ENCODE results near the gene NFYC.

NFYC gene

DNA sequence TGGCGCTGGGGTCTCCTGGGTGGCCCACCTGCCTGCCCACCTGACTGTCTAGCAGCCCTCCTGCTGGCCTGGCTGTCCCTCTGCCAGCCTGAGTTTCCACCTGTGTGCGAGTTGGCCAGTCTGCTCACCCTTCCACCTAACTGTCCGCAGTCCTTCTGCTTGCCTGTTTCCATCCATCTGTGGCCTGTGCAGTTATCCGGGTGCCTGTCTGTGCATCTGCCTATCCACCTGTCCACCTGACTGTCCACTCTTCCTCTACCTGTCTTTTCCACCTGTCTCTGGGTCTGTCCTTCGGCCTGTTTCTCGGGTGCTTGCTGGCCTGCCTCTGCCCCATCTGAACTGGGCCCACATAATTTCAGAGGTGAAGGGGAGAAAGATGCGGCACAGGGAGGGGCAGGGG is 93.9 kb downstream of the NFYC start:
- H3K4me1 ChIP-seq (ENCODE audit: control insufficient read depth in 5 of 5, insufficient read depth in 5 of 5, low read length in 5 of 5) = peaks cover 2 to 41% (median 31%) of the 10 kb centered on the region in 5 donors
- no peak overlapping the region for H3K27ac ChIP-seq (ENCODE audit: low read depth, low read length)
- no peaks in the 10 kb centered on the region for H3K36me3 ChIP-seq (ENCODE audit: control insufficient read depth in 5 of 5, insufficient read depth in 5 of 5, low read length in 5 of 5)
- H3K4me3 ChIP-seq (ENCODE audit: low read depth in 1 of 5, low read length in 5 of 5) = no peak overlapping the region
- no peak overlapping the region for H3K9ac ChIP-seq (ENCODE audit: low read length in 5 of 5)
- peaks cover 0 to 15% (median 2%) of the 10 kb centered on the region in 5 donors for H3K27me3 ChIP-seq (ENCODE audit: control insufficient read depth in 5 of 5, insufficient read depth in 4 of 5, low read length in 5 of 5)
- H3K9me3 ChIP-seq (ENCODE audit: control insufficient read depth in 5 of 5, low read length in 5 of 5) = no peaks in the 10 kb centered on the region

DNA sequence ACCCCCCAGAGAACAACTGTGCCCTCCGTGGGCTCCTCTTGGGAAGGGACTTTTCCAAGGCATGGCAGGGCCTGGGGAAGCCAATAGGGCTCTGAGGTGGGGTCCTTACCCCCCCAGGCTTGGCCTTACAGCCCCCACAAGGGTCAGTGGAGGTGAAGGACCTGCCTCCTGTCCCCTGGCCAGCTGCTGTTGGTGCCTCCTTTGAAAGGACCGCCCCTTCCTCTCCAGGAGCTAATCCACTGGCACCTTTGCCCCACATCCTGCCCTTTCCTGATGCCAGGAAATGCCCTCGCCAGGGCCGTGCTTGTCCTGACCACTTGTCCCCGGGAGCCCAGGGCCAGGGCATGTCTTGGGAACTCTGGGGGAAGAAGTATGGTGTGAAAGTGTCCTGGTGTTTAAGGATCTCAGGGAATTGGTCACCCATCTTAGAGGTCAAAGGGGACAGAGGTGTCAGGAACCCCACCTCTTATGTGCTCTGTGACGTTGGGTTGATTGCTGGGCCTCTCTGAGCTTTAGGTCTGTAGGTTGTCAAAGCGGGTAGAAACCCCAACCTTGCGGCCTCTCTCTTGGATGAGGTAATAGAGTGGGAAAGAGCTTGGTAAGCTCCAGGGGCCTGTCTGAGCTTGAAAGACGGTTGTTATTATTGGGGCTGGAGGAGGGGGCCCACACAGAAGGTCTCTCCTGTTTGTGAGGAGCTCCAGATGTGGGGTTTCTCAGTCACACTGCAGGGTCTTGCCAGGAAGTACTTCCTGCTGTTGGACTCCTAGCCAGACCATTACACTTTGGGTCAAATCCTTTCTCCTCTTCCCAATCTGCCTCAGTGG is 94.9 kb downstream of the NFYC start:
- no peak overlapping the region for H3K4me3 ChIP-seq (ENCODE audit: low read depth in 1 of 5, low read length in 5 of 5)

DNA sequence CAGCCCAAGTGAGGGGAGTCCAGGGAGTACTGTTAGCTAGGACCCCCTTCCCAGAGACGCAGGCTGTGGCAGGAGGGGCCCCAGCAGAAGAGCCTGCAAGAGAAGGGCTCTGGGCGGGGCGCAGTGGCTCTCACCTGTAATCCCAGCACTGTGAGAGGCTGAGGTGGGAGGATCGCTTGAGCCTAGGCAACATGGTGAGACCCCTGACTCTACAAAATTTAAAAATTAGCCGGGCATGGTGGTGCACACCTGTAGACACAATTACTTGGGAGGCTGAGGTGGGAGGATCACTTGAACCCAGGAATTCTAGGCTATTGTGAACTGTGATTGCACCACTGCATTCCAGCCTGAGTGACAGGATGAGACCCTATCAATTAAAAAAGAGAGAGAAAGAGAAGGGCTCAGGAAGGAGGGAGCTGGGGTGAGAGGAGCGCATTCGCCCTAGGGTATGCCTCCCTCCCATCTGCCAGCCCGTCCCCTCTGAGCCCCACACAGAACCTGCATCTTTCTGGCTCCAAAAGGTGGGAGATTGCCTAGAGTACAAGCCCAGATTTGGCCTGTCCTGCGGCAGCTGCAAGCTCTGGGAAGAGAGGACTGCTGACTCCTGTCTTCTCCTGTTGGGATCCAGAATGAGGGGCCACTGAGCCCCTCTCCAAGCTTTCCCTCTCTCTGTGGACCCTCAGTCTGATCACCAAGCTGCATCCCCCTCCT is 95.6 kb downstream of the NFYC start:
- Histone ChIP-seq H3K4me1 (ENCODE audit: control insufficient read depth in 5 of 5, insufficient read depth in 5 of 5, low read length in 5 of 5) (peaks cover 2 to 38% (median 30%) of the 10 kb centered on the region in 5 donors), H3K27me3 (ENCODE audit: control insufficient read depth in 5 of 5, insufficient read depth in 4 of 5, low read length in 5 of 5) (peaks cover 0 to 13% (median 0%) of the 10 kb centered on the region in 5 donors), H3K4me3 (ENCODE audit: low read depth in 1 of 5, low read length in 5 of 5) (no peak overlapping the region), H3K36me3 (ENCODE audit: control insufficient read depth in 5 of 5, insufficient read depth in 5 of 5, low read length in 5 of 5) (no peaks in the 10 kb centered on the region), H3K27ac (ENCODE audit: low read depth, low read length) (no peak overlapping the region), H3K9ac (ENCODE audit: low read length in 5 of 5) (no peak overlapping the region), H3K9me3 (ENCODE audit: control insufficient read depth in 5 of 5, low read length in 5 of 5) (no peaks in the 10 kb centered on the region)

More for the DNA sequence above, 94.9 kb downstream of the NFYC start:
- H3K9me3 ChIP-seq (ENCODE audit: control insufficient read depth in 5 of 5, low read length in 5 of 5) = no peaks in the 10 kb centered on the region
- H3K4me1 ChIP-seq (ENCODE audit: control insufficient read depth in 5 of 5, insufficient read depth in 5 of 5, low read length in 5 of 5) = peaks cover 2 to 41% (median 31%) of the 10 kb centered on the region in 5 donors
- no peak overlapping the region for H3K9ac ChIP-seq (ENCODE audit: low read length in 5 of 5)
- peaks cover 0 to 15% (median 2%) of the 10 kb centered on the region in 5 donors for H3K27me3 ChIP-seq (ENCODE audit: control insufficient read depth in 5 of 5, insufficient read depth in 4 of 5, low read length in 5 of 5)
- no peaks in the 10 kb centered on the region for H3K36me3 ChIP-seq (ENCODE audit: control insufficient read depth in 5 of 5, insufficient read depth in 5 of 5, low read length in 5 of 5)
- no peak overlapping the region for H3K27ac ChIP-seq (ENCODE audit: low read depth, low read length)

DNA sequence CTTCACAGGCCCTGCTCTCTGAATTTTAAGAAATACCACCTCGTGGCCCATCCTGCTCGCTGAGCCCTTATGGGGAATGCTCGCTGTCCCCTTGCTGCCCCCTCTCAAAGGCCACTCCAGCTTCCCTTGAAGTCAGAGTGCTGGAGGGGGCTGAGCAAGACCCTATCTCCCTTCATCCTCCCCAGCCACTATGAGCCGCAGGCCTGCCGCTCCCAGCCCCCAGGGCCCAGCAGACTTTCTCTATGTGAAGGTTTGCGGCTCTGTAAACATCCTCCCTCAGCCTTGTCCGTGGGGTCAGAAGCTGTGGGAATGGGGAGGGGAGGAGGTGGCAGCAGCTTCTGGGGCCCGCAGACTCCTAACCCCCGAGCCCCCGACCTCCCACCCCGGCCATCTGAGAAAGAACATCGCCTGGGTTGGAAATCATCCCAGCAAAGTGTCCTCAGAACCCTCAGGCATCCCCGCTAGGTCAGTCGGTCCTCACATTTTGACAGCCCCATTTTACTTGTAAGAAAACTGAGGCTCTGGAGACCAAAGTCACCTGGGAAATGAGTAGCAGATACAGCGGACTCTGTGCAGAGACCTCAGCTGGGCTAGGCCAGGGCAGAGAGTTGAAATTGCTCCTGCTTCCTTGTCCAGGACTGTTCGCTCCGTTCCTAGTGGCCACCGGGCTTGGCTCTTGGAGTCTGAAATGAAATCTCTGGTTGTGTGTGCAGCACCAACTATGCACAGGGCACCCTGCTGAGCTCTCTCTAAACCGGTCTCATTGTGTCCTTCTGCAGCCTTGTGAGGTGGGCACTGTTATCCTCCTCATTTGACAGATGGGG is 96.4 kb downstream of the NFYC start:
- Histone ChIP-seq H3K27me3 (ENCODE audit: control insufficient read depth in 5 of 5, insufficient read depth in 4 of 5, low read length in 5 of 5) (peaks cover 0 to 9% (median 0%) of the 10 kb centered on the region in 5 donors), H3K9ac (ENCODE audit: low read length in 5 of 5) (no peak overlapping the region), H3K4me3 (ENCODE audit: low read depth in 1 of 5, low read length in 5 of 5) (no peak overlapping the region), H3K4me1 (ENCODE audit: control insufficient read depth in 5 of 5, insufficient read depth in 5 of 5, low read length in 5 of 5) (peaks cover 0 to 30% (median 22%) of the 10 kb centered on the region in 5 donors), H3K9me3 (ENCODE audit: control insufficient read depth in 5 of 5, low read length in 5 of 5) (no peaks in the 10 kb centered on the region), H3K27ac (ENCODE audit: low read depth, low read length) (no peak overlapping the region), H3K36me3 (ENCODE audit: control insufficient read depth in 5 of 5, insufficient read depth in 5 of 5, low read length in 5 of 5) (no peaks in the 10 kb centered on the region)

DNA sequence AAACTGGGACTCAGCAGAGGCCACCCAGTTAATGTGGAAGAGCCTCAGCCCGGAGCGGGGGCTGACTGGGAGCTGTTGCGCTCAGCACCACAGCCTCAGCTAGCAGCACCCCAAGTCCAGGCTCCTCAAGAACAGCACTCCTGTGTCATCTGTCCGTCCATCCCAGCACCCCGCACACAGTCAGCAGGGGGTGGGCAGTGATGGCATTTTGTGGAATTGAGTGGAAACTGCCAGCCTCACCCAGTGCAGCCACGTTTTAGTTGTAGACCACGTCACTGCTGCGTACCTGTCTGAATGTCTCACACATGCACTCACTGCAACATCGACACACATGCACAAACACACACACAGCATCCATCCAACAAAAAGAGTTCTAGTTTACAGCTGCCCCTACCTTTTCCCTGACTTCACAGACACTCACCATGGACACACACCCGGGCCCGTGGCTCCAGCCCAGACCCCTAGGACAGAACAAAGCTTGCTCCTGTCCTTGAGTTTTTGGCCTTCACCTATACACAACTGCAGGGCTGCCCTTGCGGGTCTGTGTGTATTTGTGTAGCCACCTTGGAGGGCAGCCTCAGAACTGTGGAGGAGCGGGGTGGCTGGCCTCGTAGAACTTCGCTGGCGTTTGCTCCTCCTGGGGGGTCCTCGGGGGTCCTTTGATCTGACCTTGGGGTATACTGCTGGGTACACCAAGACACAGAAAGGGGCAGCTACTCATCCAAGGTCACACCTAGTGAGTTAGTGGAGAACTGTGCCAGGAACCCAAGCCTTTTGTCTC is 97.2 kb downstream of the NFYC start:
- H3K4me3 ChIP-seq (ENCODE audit: low read depth in 1 of 5, low read length in 5 of 5) = no peak overlapping the region
- peaks cover 0 to 25% (median 17%) of the 10 kb centered on the region in 5 donors for H3K4me1 ChIP-seq (ENCODE audit: control insufficient read depth in 5 of 5, insufficient read depth in 5 of 5, low read length in 5 of 5)
- no peaks in the 10 kb centered on the region for H3K36me3 ChIP-seq (ENCODE audit: control insufficient read depth in 5 of 5, insufficient read depth in 5 of 5, low read length in 5 of 5)
- H3K9me3 ChIP-seq (ENCODE audit: control insufficient read depth in 5 of 5, low read length in 5 of 5) = no peaks in the 10 kb centered on the region
- peaks cover 0 to 5% (median 0%) of the 10 kb centered on the region in 5 donors for H3K27me3 ChIP-seq (ENCODE audit: control insufficient read depth in 5 of 5, insufficient read depth in 4 of 5, low read length in 5 of 5)
- no peak overlapping the region for H3K9ac ChIP-seq (ENCODE audit: low read length in 5 of 5)
- H3K27ac ChIP-seq (ENCODE audit: low read depth, low read length) = no peak overlapping the region

DNA sequence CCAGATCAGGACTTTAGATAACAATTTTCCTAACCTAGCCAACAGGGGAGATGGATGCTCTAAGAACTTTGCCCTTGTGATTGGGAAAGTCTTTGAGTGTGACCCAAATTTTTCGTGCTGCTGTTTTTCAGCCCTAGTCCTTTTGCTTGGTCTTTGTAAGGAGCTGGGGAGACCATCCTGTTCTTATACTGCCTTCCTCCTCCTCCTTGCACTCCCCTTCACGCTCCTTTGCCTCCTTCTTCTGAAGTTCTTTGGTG is 97.8 kb downstream of the NFYC start:
- H3K4me3 ChIP-seq (ENCODE audit: low read depth in 1 of 5, low read length in 5 of 5) = no peak overlapping the region
- H3K9ac ChIP-seq (ENCODE audit: low read length in 5 of 5) = no peak overlapping the region
- peaks cover 0 to 4% (median 0%) of the 10 kb centered on the region in 5 donors for H3K27me3 ChIP-seq (ENCODE audit: control insufficient read depth in 5 of 5, insufficient read depth in 4 of 5, low read length in 5 of 5)
- no peaks in the 10 kb centered on the region for H3K9me3 ChIP-seq (ENCODE audit: control insufficient read depth in 5 of 5, low read length in 5 of 5)
- no peak overlapping the region for H3K27ac ChIP-seq (ENCODE audit: low read depth, low read length)
- no peaks in the 10 kb centered on the region for H3K36me3 ChIP-seq (ENCODE audit: control insufficient read depth in 5 of 5, insufficient read depth in 5 of 5, low read length in 5 of 5)
- H3K4me1 ChIP-seq (ENCODE audit: control insufficient read depth in 5 of 5, insufficient read depth in 5 of 5, low read length in 5 of 5) = peaks cover 0 to 23% (median 16%) of the 10 kb centered on the region in 5 donors

DNA sequence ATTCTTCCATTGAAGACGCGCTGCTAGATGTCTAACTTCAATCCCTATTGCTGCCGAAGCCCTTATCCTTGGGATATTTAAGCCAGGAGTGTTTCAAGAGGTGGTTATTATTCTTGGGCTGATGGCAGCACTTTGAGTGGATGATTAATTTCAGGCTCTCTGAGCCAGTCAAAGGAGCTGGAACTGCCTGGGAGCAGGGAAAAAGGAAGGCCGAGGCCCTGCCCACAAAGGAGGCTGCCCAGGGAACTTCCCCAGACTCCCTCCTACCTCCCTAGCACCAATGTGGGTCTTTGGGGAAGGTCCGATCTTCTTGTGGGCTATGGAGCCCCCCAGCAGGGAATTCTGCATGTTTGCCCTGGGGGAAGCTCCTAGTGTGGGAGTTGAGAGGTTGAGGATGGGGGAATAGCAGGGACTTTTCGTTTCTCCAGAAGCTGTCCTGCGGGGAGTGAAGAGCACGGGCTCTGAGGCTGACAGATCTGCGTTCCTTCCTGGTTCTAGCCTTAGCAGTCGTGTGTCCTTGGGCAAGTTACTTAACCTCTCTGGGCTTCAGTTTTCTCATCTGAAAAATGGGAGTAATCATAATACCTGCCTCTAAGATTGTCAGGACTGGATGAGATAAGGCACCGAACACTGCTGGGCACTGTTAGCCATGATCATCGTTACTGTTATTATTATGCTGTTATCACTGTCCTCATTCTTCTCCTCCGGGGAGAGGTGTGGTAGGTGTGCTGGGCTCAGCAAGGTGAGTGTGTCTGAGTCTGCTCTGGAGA is 98.3 kb downstream of the NFYC start:
- peaks cover 0 to 17% (median 10%) of the 10 kb centered on the region in 5 donors for H3K4me1 ChIP-seq (ENCODE audit: control insufficient read depth in 5 of 5, insufficient read depth in 5 of 5, low read length in 5 of 5)
- H3K27ac ChIP-seq (ENCODE audit: low read depth, low read length) = no peak overlapping the region
- no peaks in the 10 kb centered on the region for H3K9me3 ChIP-seq (ENCODE audit: control insufficient read depth in 5 of 5, low read length in 5 of 5)
- peaks cover 0 to 2% (median 0%) of the 10 kb centered on the region in 5 donors for H3K27me3 ChIP-seq (ENCODE audit: control insufficient read depth in 5 of 5, insufficient read depth in 4 of 5, low read length in 5 of 5)
- H3K4me3 ChIP-seq (ENCODE audit: low read depth in 1 of 5, low read length in 5 of 5) = no peak overlapping the region
- H3K36me3 ChIP-seq (ENCODE audit: control insufficient read depth in 5 of 5, insufficient read depth in 5 of 5, low read length in 5 of 5) = no peaks in the 10 kb centered on the region
- no peak overlapping the region for H3K9ac ChIP-seq (ENCODE audit: low read length in 5 of 5)

DNA sequence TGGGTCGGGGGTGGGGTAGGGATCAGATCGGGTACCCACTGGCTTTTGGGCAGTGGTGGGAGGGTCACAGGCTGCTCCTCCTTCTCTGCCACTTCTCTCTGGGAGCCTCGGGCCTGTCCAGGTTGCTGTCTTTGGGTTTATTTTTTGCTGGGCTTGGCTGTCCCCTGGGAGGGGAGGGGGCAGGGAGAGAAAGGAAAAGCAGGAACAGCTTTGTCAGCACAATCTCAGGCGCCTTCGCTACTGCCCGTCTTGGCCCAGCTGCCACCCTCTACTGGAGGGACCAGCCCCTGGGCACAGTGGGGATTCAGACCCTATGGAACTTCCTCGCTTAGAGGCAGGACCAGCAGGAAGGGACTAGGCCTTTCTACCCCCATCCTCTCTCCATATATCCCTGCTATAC is 100.5 kb downstream of the NFYC start:
- H3K4me3 ChIP-seq (ENCODE audit: low read depth in 1 of 5, low read length in 5 of 5) = no peak overlapping the region
- no peaks in the 10 kb centered on the region for H3K9me3 ChIP-seq (ENCODE audit: control insufficient read depth in 5 of 5, low read length in 5 of 5)
- H3K36me3 ChIP-seq (ENCODE audit: control insufficient read depth in 5 of 5, insufficient read depth in 5 of 5, low read length in 5 of 5) = no peaks in the 10 kb centered on the region
- H3K27ac ChIP-seq (ENCODE audit: low read depth, low read length) = no peak overlapping the region
- H3K27me3 ChIP-seq (ENCODE audit: control insufficient read depth in 5 of 5, insufficient read depth in 4 of 5, low read length in 5 of 5) = no peaks in the 10 kb centered on the region
- peaks cover 0 to 2% (median 1%) of the 10 kb centered on the region in 5 donors for H3K4me1 ChIP-seq (ENCODE audit: control insufficient read depth in 5 of 5, insufficient read depth in 5 of 5, low read length in 5 of 5)
- H3K9ac ChIP-seq (ENCODE audit: low read length in 5 of 5) = no peak overlapping the region

DNA sequence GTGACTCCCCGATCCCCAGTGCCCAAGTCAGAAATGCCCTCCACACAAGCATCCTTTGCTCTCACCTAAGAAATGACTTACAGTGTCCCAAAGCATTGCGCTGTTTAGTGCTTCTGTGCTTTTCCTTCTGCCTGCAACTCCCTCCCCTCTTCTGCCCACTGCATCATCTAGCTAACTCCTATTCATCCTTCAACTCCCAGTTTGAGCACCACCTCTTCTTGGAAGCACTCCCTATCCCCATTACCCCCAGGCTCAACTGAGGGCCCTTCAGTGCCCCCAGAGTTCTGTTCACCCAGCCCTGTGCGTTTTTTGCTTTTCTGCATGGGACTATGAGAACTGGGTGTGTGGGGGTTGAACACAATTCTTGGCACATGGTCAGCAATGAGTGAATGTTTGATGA is 102.1 kb downstream of the NFYC start:
- no peak overlapping the region for H3K4me3 ChIP-seq (ENCODE audit: low read depth in 1 of 5, low read length in 5 of 5)
- no peak overlapping the region for H3K27ac ChIP-seq (ENCODE audit: low read depth, low read length)
- H3K36me3 ChIP-seq (ENCODE audit: control insufficient read depth in 5 of 5, insufficient read depth in 5 of 5, low read length in 5 of 5) = no peaks in the 10 kb centered on the region
- H3K9ac ChIP-seq (ENCODE audit: low read length in 5 of 5) = no peak overlapping the region
- peaks cover 0 to 8% (median 6%) of the 10 kb centered on the region in 5 donors for H3K4me1 ChIP-seq (ENCODE audit: control insufficient read depth in 5 of 5, insufficient read depth in 5 of 5, low read length in 5 of 5)
- H3K27me3 ChIP-seq (ENCODE audit: control insufficient read depth in 5 of 5, insufficient read depth in 4 of 5, low read length in 5 of 5) = no peaks in the 10 kb centered on the region
- no peaks in the 10 kb centered on the region for H3K9me3 ChIP-seq (ENCODE audit: control insufficient read depth in 5 of 5, low read length in 5 of 5)

Data from subcutaneous abdominal adipose tissue (tissue), 5 donors.